ENCODE data around the gene INHBE. TPM values are rescaled to one million over a fixed set of nuclear protein-coding genes. Genes with fewer than 3 reads are reported as not detected.
"Not testable (repeated sequence)": the region's sequence is repeated elsewhere in the genome, so short reads cannot be mapped to it uniquely, and the experiment has no call there.

INHBE gene
- total RNA-seq, 1 donor from 2014 or later: not detected

DNA sequence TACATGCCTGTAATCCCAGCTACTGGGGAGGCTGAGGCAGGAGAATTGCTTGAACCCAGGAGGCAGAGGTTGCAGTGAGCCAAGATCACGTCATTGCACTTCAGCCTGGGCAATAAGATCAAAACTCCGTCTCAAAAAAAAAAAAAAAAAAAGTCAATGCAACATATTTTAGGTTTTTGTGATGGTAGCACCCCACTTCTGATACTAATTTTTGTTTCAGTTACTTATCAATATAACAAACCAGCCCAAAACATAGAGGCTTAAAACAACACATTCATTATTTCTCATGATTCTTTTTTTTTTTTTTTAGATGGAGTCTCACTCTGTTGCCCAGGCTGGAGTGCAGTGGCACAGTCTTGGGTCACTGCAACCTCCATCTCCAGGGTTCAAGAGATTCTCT, 13.7 kb upstream of the INHBE start:
- DNase-seq: not testable (repeated sequence)

DNA sequence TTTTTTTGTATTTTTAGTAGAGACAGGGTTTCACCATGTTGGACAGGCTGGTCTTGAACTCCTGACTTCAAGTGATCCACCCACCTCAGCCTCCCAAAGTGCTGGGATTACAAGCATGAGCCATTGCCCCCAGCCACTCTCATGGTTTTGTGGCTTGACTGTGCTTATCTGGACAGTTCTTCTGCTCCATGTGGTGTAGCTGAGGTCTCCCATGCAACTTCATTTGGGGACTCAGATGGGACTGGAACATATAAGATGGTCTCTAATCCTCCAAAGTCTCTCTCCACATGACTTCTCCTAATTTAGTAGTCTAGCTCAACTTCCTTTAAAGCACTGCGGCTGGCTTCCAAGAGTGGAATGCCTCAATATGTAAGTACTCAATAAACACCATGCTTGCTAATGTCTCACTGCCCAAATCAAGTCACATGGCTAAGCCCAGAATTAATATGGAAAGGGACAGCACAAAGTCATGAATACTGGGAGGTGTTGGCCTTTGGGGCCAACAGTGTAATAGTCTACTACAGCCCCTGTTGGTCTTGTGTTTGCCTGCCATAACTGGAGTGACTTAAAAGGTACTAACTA, 13.2 kb upstream of the INHBE start:
- DNase-seq: no peak

GRCh38 chr12:57444337-57444736, 10.8 kb upstream of the INHBE start:
- not testable (repeated sequence) for DNase-seq

- no peak for DNase-seq
Observed at GRCh38 chr12:57444744-57445143, 10.4 kb upstream of the INHBE start.

- no peak for DNase-seq
Observed at GRCh38 chr12:57446292-57446960, 8.7 kb upstream of the INHBE start.

DNA sequence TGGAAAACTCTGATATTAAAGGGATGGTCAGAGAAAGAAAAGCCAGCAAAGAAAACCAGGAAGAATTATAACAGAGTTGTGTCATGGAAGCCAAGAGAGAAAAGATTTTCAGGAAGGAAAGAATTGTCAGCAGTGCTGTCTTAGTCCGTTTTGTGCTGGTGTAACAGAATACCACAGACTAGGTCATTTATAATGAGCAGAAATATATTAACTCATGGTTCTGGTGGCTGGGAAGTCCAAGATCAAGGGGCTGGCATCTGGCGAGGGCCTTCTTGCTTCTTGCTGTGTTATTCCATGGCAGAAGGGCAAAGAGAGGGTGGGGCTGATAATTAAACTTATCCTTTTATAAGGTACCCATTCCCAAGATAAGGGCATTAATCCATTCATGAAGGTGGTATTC, 6.4 kb upstream of the INHBE start:
- DNase-seq: no peak

DNA sequence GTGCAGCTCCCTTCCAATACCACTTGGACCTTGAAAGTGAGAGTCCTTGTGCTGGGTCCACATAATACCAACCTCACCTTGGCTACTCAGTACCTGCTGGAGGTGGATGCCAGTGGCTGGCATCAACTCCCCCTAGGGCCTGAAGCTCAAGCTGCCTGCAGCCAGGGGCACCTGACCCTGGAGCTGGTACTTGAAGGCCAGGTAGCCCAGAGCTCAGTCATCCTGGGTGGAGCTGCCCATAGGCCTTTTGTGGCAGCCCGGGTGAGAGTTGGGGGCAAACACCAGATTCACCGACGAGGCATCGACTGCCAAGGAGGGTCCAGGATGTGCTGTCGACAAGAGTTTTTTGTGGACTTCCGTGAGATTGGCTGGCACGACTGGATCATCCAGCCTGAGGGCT, 5.7 kb upstream of the INHBE start:
- no peak for DNase-seq

GRCh38 chr12:57450057-57450456, 5.0 kb upstream of the INHBE start:
- DNase-seq: no peak

- no peak for DNase-seq
Observed at GRCh38 chr12:57451233-57451778, 3.8 kb upstream of the INHBE start.

- DNase-seq: peak; percentile 73
Observed at GRCh38 chr12:57452181-57452936, 2.7 kb upstream of the INHBE start.

DNA sequence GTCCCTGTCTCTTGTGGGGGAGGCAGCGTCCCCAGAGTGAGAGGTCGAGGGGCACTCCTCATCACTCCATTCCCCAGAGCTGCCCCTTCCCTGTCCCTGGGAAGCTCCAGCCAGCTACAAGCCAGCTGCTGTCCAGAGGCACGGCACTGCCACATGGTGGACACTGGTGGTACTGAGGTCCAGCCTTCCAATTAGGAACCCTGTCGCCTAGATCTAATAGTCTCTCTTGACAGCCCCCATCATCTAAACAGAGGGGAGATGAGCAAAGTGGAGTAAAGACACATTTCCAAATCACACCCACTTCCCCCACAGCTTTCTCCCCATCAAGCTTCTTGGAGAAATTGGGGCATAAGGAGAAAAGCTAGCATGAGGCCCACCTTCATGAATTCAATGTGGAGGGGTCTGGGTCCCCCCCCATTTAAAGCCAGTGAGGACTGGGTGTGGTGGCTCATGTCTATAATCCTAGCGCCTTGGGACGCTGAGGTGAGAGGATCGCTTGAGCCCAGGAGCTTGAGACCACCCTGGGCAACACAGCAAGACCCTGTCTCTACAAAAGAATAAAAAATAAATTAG, 2.1 kb upstream of the INHBE start:
- peak; percentile 60 for DNase-seq

GRCh38 chr12:57454213-57454565, 918 bp upstream of the INHBE start:
- no peak for DNase-seq

DNA sequence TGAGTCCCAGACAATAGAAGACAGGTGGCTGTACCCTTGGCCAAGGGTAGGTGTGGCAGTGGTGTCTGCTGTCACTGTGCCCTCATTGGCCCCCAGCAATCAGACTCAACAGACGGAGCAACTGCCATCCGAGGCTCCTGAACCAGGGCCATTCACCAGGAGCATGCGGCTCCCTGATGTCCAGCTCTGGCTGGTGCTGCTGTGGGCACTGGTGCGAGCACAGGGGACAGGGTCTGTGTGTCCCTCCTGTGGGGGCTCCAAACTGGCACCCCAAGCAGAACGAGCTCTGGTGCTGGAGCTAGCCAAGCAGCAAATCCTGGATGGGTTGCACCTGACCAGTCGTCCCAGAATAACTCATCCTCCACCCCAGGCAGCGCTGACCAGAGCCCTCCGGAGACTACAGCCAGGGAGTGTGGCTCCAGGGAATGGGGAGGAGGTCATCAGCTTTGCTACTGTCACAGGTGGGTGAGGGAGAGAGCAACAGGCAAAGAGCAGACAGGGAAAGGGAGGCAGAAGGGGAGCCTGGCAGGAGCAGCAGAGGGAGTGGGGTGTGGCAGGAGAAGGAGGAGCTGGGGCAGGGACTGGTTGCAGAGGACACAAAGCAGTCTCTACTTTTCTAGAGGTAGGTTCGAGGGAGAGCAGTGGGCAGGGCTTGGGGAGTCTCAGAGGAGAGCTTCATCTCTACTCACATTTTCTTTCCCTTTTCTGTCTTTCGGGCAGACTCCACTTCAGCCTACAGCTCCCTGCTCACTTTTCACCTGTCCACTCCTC, 452 bp downstream of the INHBE start:
- DNase-seq: no peak

- DNase-seq: no peak
Observed at GRCh38 chr12:57456145-57456700, 1.1 kb downstream of the INHBE start.

DNA sequence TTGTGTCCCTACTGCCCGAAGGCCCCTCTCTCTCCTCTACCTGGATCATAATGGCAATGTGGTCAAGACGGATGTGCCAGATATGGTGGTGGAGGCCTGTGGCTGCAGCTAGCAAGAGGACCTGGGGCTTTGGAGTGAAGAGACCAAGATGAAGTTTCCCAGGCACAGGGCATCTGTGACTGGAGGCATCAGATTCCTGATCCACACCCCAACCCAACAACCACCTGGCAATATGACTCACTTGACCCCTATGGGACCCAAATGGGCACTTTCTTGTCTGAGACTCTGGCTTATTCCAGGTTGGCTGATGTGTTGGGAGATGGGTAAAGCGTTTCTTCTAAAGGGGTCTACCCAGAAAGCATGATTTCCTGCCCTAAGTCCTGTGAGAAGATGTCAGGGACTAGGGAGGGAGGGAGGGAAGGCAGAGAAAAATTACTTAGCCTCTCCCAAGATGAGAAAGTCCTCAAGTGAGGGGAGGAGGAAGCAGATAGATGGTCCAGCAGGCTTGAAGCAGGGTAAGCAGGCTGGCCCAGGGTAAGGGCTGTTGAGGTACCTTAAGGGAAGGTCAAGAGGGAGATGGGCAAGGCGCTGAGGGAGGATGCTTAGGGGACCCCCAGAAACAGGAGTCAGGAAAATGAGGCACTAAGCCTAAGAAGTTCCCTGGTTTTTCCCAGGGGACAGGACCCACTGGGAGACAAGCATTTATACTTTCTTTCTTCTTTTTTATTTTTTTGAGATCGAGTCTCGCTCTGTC, 1.8 kb downstream of the INHBE start:
- DNase-seq: no peak

GRCh38 chr12:57458665-57459054, 3.6 kb downstream of the INHBE start:
- DNase-seq: no peak

GRCh38 chr12:57459055-57459749, 4.1 kb downstream of the INHBE start:
- peak; percentile 74 for DNase-seq

DNA sequence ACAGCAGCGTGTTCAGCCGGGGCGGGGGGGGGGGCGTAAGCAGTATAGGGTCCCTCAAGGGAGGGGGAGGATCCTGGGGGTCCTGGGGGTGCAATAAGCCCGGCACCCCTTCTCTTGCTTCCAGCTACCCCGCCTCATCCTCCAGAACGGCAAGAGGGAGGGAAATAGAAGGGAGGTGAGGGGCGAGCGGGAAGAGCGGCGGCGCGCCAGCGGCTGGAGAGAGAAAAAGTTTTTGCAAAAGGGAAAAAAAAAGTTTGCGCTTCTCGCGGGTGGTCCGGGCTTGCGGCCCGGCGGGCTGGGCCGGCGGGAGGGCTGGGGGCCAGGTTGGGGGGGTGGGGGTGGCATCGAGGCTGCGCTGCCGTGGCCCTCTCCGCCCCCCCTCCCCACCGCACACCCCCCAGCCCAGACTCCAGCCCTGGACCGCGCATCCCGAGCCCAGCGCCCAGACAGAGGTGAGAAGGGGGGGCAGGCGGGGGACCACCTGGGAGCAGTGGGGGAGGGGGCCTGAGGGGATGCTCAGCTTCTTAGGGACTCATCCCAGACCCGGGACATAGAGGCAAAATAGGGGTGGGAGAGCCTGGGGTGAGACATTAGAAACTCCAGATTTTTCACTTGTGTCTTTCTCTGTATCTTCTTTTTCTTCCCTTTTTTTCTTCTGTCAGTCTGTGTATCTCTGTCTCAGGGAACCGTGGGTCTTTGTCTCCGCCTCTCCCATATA, 4.8 kb downstream of the INHBE start, which contains the start of gene GLI1:
Gene GLI1 (plus strand): TSS at position 36 of the 718 bp plus-strand sequence. CDS start 3,907 bp downstream, outside the sequence.
- no peak for DNase-seq

GRCh38 chr12:57460468-57460784, 5.3 kb downstream of the INHBE start:
- no peak for DNase-seq

DNA sequence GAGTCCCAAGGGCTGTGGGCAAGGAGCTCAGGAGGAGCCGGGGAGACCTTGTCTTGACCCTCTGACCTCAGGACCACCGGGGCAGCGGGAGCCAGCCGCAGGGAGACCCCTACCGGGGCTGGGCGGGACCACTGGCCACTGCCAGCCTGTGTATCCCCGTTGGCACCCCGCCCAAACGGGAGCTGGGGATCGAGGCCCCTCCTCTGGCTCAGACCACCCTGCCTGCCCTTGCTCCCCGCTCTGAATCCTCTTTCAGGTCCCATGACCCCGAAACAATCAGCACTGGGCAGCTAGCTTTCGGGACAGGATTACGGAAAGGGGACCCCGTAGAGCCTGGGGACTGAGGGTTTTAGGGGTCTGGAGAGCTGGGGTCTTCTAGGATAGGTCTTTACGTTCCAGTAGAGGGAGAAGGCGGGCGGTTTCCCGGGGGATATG, 5.8 kb downstream of the INHBE start:
- no peak for DNase-seq
